OCI-LY3 (cell line): Measurements from ENCODE around the gene CYP2W1.
"Not testable (repeated sequence)": the region's sequence is repeated elsewhere in the genome, so short reads cannot be mapped to it uniquely, and the experiment has no call there.

Experiments used
- H2AFZ ChIP-seq: fragments of 200-600, 300-600 bp; shearing (Covaris generic); 2 replicates; pipeline ENCODE4 v1.6.0; 2014; ENCODE audit warnings: antibody characterized with exemption, low read depth, low read length
- H3K27ac ChIP-seq: fragments of 200-600, 300-600 bp; sonication (generic); 2 replicates; pipeline ENCODE4 v1.5.1; 2014; ENCODE audit warnings: mild to moderate bottlenecking, low read length, moderate library complexity, mixed read lengths
- H3K27me3 ChIP-seq: fragments of 200-600, 300-600 bp; sonication (generic); 2 replicates; pipeline ENCODE4 v1.6.1; 2014; ENCODE audit warnings: low read depth, low read length, mixed read lengths
- H3K36me3 ChIP-seq: fragments of 200-600, 300-600 bp; sonication (generic); replicated peaks from 2 replicates; pipeline ENCODE3; 2014; ENCODE audit warnings: low read depth, low read length, mixed read lengths
- H3K4me1 ChIP-seq: fragments of 300-600, 200-600 bp; sonication (generic); 2 replicates; pipeline ENCODE4 v1.6.1; 2014; ENCODE audit warnings: low read length, mixed read lengths
- H3K4me2 ChIP-seq: fragments of 200-600, 300-600 bp; sonication (generic); 2 replicates; pipeline ENCODE4 v1.6.1; 2014; ENCODE audit warnings: low read length, mixed read lengths
- H3K4me3 ChIP-seq: fragments of 300-600, 200-600 bp; sonication (generic); 2 replicates; pipeline ENCODE4 v1.5.1; 2014; ENCODE audit warnings: antibody characterized with exemption, mild to moderate bottlenecking, low read length, moderate library complexity
- H3K79me2 ChIP-seq: fragments of 300-600, 200-600 bp; shearing (Covaris generic); 2 replicates; pipeline ENCODE4 v1.6.1; 2014; ENCODE audit warnings: mild to moderate bottlenecking, low read length, mixed read lengths
- H3K9ac ChIP-seq: fragments of 300-600, 200-600 bp; shearing (Covaris generic); 2 replicates; pipeline ENCODE4 v1.6.0; 2014; ENCODE audit warnings: mild to moderate bottlenecking, low read length, moderate library complexity
- H3K9me3 ChIP-seq: fragments of 200-600, 300-600 bp; shearing (Covaris generic); 2 replicates; pipeline ENCODE4 v1.6.1; 2014; ENCODE audit warnings: low read length, mixed read lengths; ENCODE audit not compliant: insufficient read depth
- H4K20me1 ChIP-seq: fragments of 200-600, 300-600 bp; sonication (generic); 2 replicates; pipeline ENCODE4 v1.6.1; 2016; ENCODE audit warnings: low read length, mixed read lengths; ENCODE audit not compliant: insufficient read depth
- CTCF ChIP-seq: fragments of 200-600, 300-600 bp; sonication (generic); IDR thresholded peaks from 2 replicates; pipeline ENCODE4 v1.5.1; 2014; ENCODE audit warnings: antibody characterized with exemption, low read length, low read depth
- EZH2phosphoT487 ChIP-seq: fragments of 200-600 bp; shearing (Covaris generic); IDR thresholded peaks from 2 replicates; pipeline ENCODE4 v1.6.1; 2018; ENCODE audit warnings: antibody characterized with exemption, mixed run types, low read depth

CYP2W1 gene

GRCh38 chr7:997404-998395 is 14.7 kb downstream of the CYP2W1 start:
- H3K4me2 ChIP-seq: no peak overlapping the region
- no peak overlapping the region for H2AFZ ChIP-seq
- H3K9ac ChIP-seq: no peak overlapping the region
- H4K20me1 ChIP-seq: no peaks in the 10 kb centered on the region
- H3K79me2 ChIP-seq: no peaks in the 10 kb centered on the region
- peaks cover 13% of the 10 kb centered on the region for H3K4me1 ChIP-seq
- no peaks in the 10 kb centered on the region for H3K9me3 ChIP-seq
- no peaks in the 10 kb centered on the region for H3K36me3 ChIP-seq
- no peaks in the 10 kb centered on the region for H3K27me3 ChIP-seq
- no peak overlapping the region for H3K27ac ChIP-seq
- no peak overlapping the region for H3K4me3 ChIP-seq
- TF ChIP-seq CTCF (no peak), EZH2phosphoT487 (no peak)

GRCh38 chr7:999149-999879 is 16.3 kb downstream of the CYP2W1 start:
- TF ChIP-seq CTCF: no peak
- no peak for TF ChIP-seq EZH2phosphoT487
- Histone ChIP-seq H2AFZ (no peak overlapping the region), H3K27ac (no peak overlapping the region), H3K27me3 (no peaks in the 10 kb centered on the region), H4K20me1 (no peaks in the 10 kb centered on the region), H3K4me2 (no peak overlapping the region), H3K79me2 (no peaks in the 10 kb centered on the region), H3K9ac (no peak overlapping the region), H3K4me3 (no peak overlapping the region), H3K9me3 (no peaks in the 10 kb centered on the region), H3K4me1 (peaks cover 9% of the 10 kb centered on the region), H3K36me3 (no peaks in the 10 kb centered on the region)

GRCh38 chr7:999941-1000935 is 17.3 kb downstream of the CYP2W1 start:
- H2AFZ ChIP-seq: no peak overlapping the region
- no peak overlapping the region for H3K4me3 ChIP-seq
- no peaks in the 10 kb centered on the region for H3K36me3 ChIP-seq
- no peaks in the 10 kb centered on the region for H4K20me1 ChIP-seq
- no peaks in the 10 kb centered on the region for H3K27me3 ChIP-seq
- peak overlapping the region; percentile 58 for H3K27ac ChIP-seq
- no peaks in the 10 kb centered on the region for H3K79me2 ChIP-seq
- H3K9ac ChIP-seq: no peak overlapping the region
- H3K4me2 ChIP-seq: no peak overlapping the region
- TF ChIP-seq EZH2phosphoT487 (no peak), CTCF (no peak)
- H3K4me1 ChIP-seq: peaks cover 9% of the 10 kb centered on the region
- H3K9me3 ChIP-seq: no peaks in the 10 kb centered on the region

- H2AFZ ChIP-seq, H3K27me3 ChIP-seq, H3K9me3 ChIP-seq, H3K36me3 ChIP-seq, H3K4me3 ChIP-seq, H3K79me2 ChIP-seq, H3K9ac ChIP-seq, H3K27ac ChIP-seq, H3K4me1 ChIP-seq, H3K4me2 ChIP-seq, H4K20me1 ChIP-seq: not testable (repeated sequence)
Measured at GRCh38 chr7:1001069-1001770, 18.2 kb downstream of the CYP2W1 start.

GRCh38 chr7:1002026-1002425 is 19.0 kb downstream of the CYP2W1 start:
- H3K27ac ChIP-seq, H3K4me1 ChIP-seq, H2AFZ ChIP-seq, H3K4me3 ChIP-seq, H3K9me3 ChIP-seq, H3K36me3 ChIP-seq, H3K4me2 ChIP-seq, H3K9ac ChIP-seq, H3K79me2 ChIP-seq, H4K20me1 ChIP-seq, H3K27me3 ChIP-seq: not testable (repeated sequence)

- H3K36me3 ChIP-seq, H3K79me2 ChIP-seq, H3K4me3 ChIP-seq, H3K27ac ChIP-seq, H3K9ac ChIP-seq, H2AFZ ChIP-seq, H4K20me1 ChIP-seq, H3K27me3 ChIP-seq, H3K4me2 ChIP-seq, H3K9me3 ChIP-seq, H3K4me1 ChIP-seq: not testable (repeated sequence)
Measured at GRCh38 chr7:1002445-1002844, 19.5 kb downstream of the CYP2W1 start.
